ENCODE measurements around the gene NIP7. TPM values are rescaled to one million over a fixed set of nuclear protein-coding genes. Genes with fewer than 3 reads are reported as not detected.

NIP7 gene
- total and polyA plus RNA-seq, 2 of the 8 experiments (the other 6 are each of a cell fraction or from before 2014, with no cell fraction given): 14.5 to 52.2 TPM

- DNase-seq (ENCODE audit: low read depth in 1 of 2, low spot score in 2 of 2) (no peak), FAIRE-seq (no peak)
- no peaks in the 10 kb centered on the region; a peak in 1 of 7 replicates for H3K4me1 ChIP-seq (replicated peaks in 1 of 4; ENCODE audit: control insufficient read depth in 3 of 4, insufficient read depth in 4 of 4, low read length in 3 of 4)
- H4K8ac ChIP-seq (ENCODE audit: extremely low read depth, insufficient read depth, low read length): no peak overlapping the region
- peak overlapping the region; percentile 57 for H3K4ac ChIP-seq (replicated peaks; ENCODE audit: insufficient read length, low read depth, low read length)
- H2BK20ac ChIP-seq (ENCODE audit: low read length): no peak overlapping the region
- no peaks in the 10 kb centered on the region for H3K27me3 ChIP-seq (replicated peaks in 1 of 4; ENCODE audit: control insufficient read depth in 3 of 4, extremely low read depth in 1 of 4, insufficient read depth in 3 of 4, low read length in 3 of 4)
- peaks cover 7 to 34% (median 18%) of the 10 kb centered on the region in 4 experiments; a peak in 7 of 8 replicates for H3K36me3 ChIP-seq (ENCODE audit: control insufficient read depth in 2 of 4, insufficient read depth in 4 of 4, low read length in 3 of 4)
- H3K4me2 ChIP-seq (ENCODE audit: insufficient read depth in 1 of 2, low read depth in 2 of 2, low read length in 2 of 2): peak overlapping the region; percentile 63 to 67
- 29% methylated on average over 6 of the region's 6 CpGs; no CpG with 5 or more reads in 1 of the 2 experiments for WGBS, 2 experiments (ENCODE audit: extremely low coverage in 1 of 2, insufficient coverage in 1 of 2, insufficient read length in 1 of 2, insufficient replicate concordance in 2 of 2, low coverage in 1 of 2, low lambda C conversion rate in 2 of 2, missing lambda C conversion rate in 1 of 2)
- no peak overlapping the region for H3K14ac ChIP-seq (ENCODE audit: insufficient read length)
- peaks cover 5 to 36% of the 10 kb centered on the region in 2 experiments for H3K79me2 ChIP-seq (ENCODE audit: control insufficient read depth in 1 of 2, insufficient read depth in 2 of 2, low read length in 2 of 2)
- no peak overlapping the region for H3K23ac ChIP-seq (ENCODE audit: insufficient read length)
- H4K91ac ChIP-seq (replicated peaks; ENCODE audit: insufficient read length, low read length): peak overlapping the region; percentile 81
- H3K23me2 ChIP-seq (ENCODE audit: low read depth, low read length): no peaks in the 10 kb centered on the region
- POLR2A ChIA-PET (ENCODE audit: partially characterized antibody): interaction anchor here (0.9 to 2.6 kb wide), 4 partner anchors 8 to 370 kb away, joined by 3 to 7 read pairs (median 4); partner anchors contain the start of gene NOB1
- no peak overlapping the region for H4K5ac ChIP-seq (ENCODE audit: insufficient read length, low read depth, low read length)
- H3K27ac ChIP-seq (ENCODE audit: low read depth, low read length): 0 out of 2 replicates have a peak overlapping the region, but pooled peaks have one; percentile 2
- H3K9me3 ChIP-seq (ENCODE audit: insufficient read depth in 2 of 2, low read depth in 1 of 2, low read length in 1 of 2): no peaks in the 10 kb centered on the region
- CTCF ChIA-PET (ENCODE audit: partially characterized antibody): interaction anchor here (1.1 to 1.9 kb wide), 3 partner anchors 11 to 370 kb away, joined by 3 to 8 read pairs (median 3); partner anchors contain the start of gene NOB1
- H3K4me3 ChIP-seq (ENCODE audit: extremely low read depth in 1 of 4, insufficient read depth in 2 of 4, low read depth in 3 of 4, low read length in 4 of 4): peak overlapping the region; percentile 85 to 96 (median 92)
- no peak overlapping the region for H2BK5ac ChIP-seq (ENCODE audit: low read depth, low read length)
- no peak overlapping the region for H3K56ac ChIP-seq (replicated peaks; ENCODE audit: insufficient read length, low read depth, low read length)
- H3K9ac ChIP-seq (replicated peaks in 1 of 4; ENCODE audit: extremely low read depth in 1 of 4, low read depth in 3 of 4, low read length in 3 of 4): peak overlapping the region; percentile 67 to 97 (median 84)
- H3K18ac ChIP-seq (ENCODE audit: extremely low read depth, low read length): no peak overlapping the region
- H2BK12ac ChIP-seq (ENCODE audit: low read depth, low read length): no peak overlapping the region
- H4K20me1 ChIP-seq (replicated peaks in 1 of 2; ENCODE audit: control insufficient read depth in 1 of 2, insufficient read depth in 2 of 2, low read length in 2 of 2): no peaks in the 10 kb centered on the region
- H2BK15ac ChIP-seq (ENCODE audit: low read length): no peak overlapping the region
- no peak overlapping the region for H2AK5ac ChIP-seq (ENCODE audit: low read depth, low read length)
- no peak overlapping the region for H2BK120ac ChIP-seq (replicated peaks; ENCODE audit: low read depth, low read length)
- no peak overlapping the region for H2AFZ ChIP-seq (ENCODE audit: low read length)
- no peaks in the 10 kb centered on the region for H3K79me1 ChIP-seq (ENCODE audit: low read depth, low read length)
- TF ChIP-seq ASH2L (IDR thresholded peaks at IDR 0.05; ENCODE audit: low read length): no peak
- no peak for TF ChIP-seq FOSL1 (IDR thresholded peaks at IDR 0.05; ENCODE audit: insufficient read depth, low read depth, low read length)
- no peak for TF ChIP-seq CBX5 (IDR thresholded peaks at IDR 0.05; ENCODE audit: low read depth, low read length)
- TF ChIP-seq CTCF (IDR thresholded peaks at IDR 0.05; ENCODE audit: control extremely low read depth in 1 of 3, insufficient read depth in 1 of 3, low read depth in 1 of 3, low read length in 3 of 3): no peak
- TF ChIP-seq ZNF274 (IDR thresholded peaks at IDR 0.05; ENCODE audit: borderline replicate concordance, extremely low read depth, low read length): no peak
- no peak for TF ChIP-seq RBBP5 (IDR thresholded peaks at IDR 0.05; ENCODE audit: borderline replicate concordance, low read depth, low read length)
- TF ChIP-seq SAP30 (IDR thresholded peaks at IDR 0.05; ENCODE audit: insufficient read depth, insufficient replicate concordance, low read length): no peak
- TF ChIP-seq CBX8 (IDR thresholded peaks at IDR 0.05; ENCODE audit: borderline replicate concordance, low read depth, low read length): no peak
- no peak for TF ChIP-seq SIRT6 (IDR thresholded peaks at IDR 0.05; ENCODE audit: low read length)
- no peak for TF ChIP-seq TAF1 (IDR thresholded peaks at IDR 0.05; ENCODE audit: low read depth, low read length)
- TF ChIP-seq KDM1A (IDR thresholded peaks at IDR 0.05; ENCODE audit: borderline replicate concordance, low read length): no peak
Measured at GRCh38 chr16:69384974-69385373, 45.4 kb downstream of the NIP7 start.
